Activated T-helper 1 cell treated with anti-CD3 and anti-CD28 coated beads, Interleukin-12 subunit alpha, Interleukin-12 subunit beta, Interleukin-2, Interleukin-4 antibody, amounts not matched to agents 30 ng/mL and 10 ng/mL and 1 ng/mL, durations not matched to agents 14 hours and 24 hours and 36 hours (primary cell): ENCODE measurements around the gene ITGB3. TPM values are rescaled to one million over a fixed set of nuclear protein-coding genes. Genes with fewer than 3 reads are reported as not detected.
A peak's percentile ranks its signal among the peaks of the same experiment; 100 is the strongest.

ENCODE experiments used
- DNase-seq: peaks from one replicate; pipeline ENCODE4 v3.0.0; 2021; ENCODE audit warnings: low spot score
- H3K27ac Mint-ChIP-seq: one replicate; pipeline ENCODE4 v1.8.0; 2021; ENCODE audit warnings: mild to moderate bottlenecking, mixed read lengths
- H3K27me3 Mint-ChIP-seq: one replicate; pipeline ENCODE4 v1.8.0; 2022; ENCODE audit warnings: mild to moderate bottlenecking, moderate library complexity, mixed read lengths; ENCODE audit not compliant: insufficient read depth
- H3K36me3 Mint-ChIP-seq: one replicate; pipeline ENCODE4 v1.8.0; 2021; ENCODE audit warnings: low read depth, mixed read lengths
- H3K4me1 Mint-ChIP-seq: one replicate; pipeline ENCODE4 v1.8.0; 2021; ENCODE audit warnings: low read depth, mixed read lengths
- H3K4me3 Mint-ChIP-seq: one replicate; pipeline ENCODE4 v1.8.0; 2021; ENCODE audit warnings: mild to moderate bottlenecking, moderate library complexity, mixed read lengths
- H3K9me3 Mint-ChIP-seq: one replicate; pipeline ENCODE4 v1.8.0; 2021; ENCODE audit warnings: mixed read lengths
- intact Hi-C: fragments of 100-400 bp; cut with micrococcal nuclease; formaldehyde crosslinking; loops from one replicate; pipeline ENCODE4 v1.15.1; 2024
- total RNA-seq: library from RNA; stranded (reverse); gene quantifications from 2 replicates; pipeline ENCODE4 v1.2.3, GENCODE V29; 2022

ITGB3 gene
- total RNA-seq, 1 donor from 2014 or later: not detected

GRCh38 chr17:47276444-47276843, 22.8 kb downstream of the ITGB3 start:
- H3K4me3 Mint-ChIP-seq: no peak overlapping the region
- no peak overlapping the region for H3K27ac Mint-ChIP-seq
- H3K27me3 Mint-ChIP-seq: peaks cover 22% of the 10 kb centered on the region
- intact Hi-C loops: no loop called here
- H3K4me1 Mint-ChIP-seq: peaks cover 7% of the 10 kb centered on the region
- H3K36me3 Mint-ChIP-seq: no peaks in the 10 kb centered on the region
- no peak for DNase-seq
- H3K9me3 Mint-ChIP-seq: no peaks in the 10 kb centered on the region

- DNase-seq: no peak
- Mint-ChIP-seq H3K27ac (no peak overlapping the region), H3K27me3 (peaks cover 23% of the 10 kb centered on the region), H3K36me3 (no peaks in the 10 kb centered on the region), H3K4me1 (peaks cover 7% of the 10 kb centered on the region), H3K4me3 (no peak overlapping the region), H3K9me3 (no peaks in the 10 kb centered on the region)
- intact Hi-C loops: no loop called here
Measured at GRCh38 chr17:47276868-47277267, 23.2 kb downstream of the ITGB3 start.

DNA sequence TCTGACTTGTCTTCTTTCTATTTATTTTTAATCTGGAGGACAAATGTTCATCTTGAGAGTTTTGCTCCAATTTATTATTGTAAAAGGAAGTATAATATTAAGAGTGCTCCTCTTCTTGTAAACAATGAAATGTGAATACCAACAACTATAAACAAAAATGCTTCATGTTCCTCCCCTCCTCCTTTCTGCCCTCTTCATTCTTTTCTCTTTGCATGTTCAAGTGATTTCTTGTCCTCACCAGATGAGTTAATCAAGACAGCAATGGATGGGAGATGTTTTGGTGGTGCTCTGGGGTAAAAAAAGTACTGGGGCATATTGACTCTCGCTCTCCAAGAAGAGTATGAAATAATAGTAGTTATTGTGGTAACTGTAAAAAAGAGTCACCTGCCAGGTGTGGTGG, 24.3 kb downstream of the ITGB3 start:
- intact Hi-C loops: no loop called here
- Mint-ChIP-seq H3K36me3 (no peaks in the 10 kb centered on the region), H3K4me1 (peaks cover 7% of the 10 kb centered on the region), H3K27me3 (peaks cover 28% of the 10 kb centered on the region), H3K9me3 (no peaks in the 10 kb centered on the region), H3K27ac (no peak overlapping the region), H3K4me3 (no peak overlapping the region)
- no peak for DNase-seq

GRCh38 chr17:47278561-47278960, 24.9 kb downstream of the ITGB3 start:
- peaks cover 26% of the 10 kb centered on the region for H3K27me3 Mint-ChIP-seq

DNA sequence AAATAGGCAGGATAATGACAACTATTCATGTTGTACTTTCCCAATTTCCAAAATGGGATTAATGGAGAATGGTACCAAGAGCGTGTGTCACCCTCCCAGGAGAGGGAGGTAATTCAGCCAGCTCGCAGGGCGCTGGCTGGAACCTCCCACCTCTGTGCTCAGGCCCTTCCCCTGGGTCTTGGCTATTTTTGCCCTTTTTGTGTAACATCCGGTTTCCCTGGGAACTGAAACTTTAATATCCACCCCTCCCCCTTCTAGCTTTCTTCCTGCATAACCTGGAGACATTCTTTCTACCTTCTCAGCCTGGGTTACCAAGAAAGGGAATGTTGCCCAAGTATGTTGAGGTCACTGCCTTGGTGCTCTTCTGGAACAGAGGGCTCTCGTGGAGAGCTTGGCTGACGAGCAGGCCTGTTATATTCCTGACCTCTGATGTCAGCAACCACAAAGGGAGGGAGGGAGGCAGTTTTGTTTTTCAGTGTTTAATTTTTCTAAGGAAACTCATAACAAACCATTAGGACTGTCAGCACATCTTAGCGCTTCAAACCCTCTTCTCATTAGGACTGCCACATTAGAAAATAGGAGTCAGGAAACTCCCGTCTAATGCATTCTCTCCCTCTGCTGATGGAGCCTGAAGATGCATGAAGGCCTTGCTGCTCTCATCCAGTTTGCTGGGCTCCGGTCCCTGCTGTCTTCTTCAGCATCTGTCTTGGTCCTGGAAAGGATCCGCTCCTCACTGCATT, 25.6 kb downstream of the ITGB3 start:
- peaks cover 24% of the 10 kb centered on the region for H3K27me3 Mint-ChIP-seq
- H3K27ac Mint-ChIP-seq: peak overlapping the region; percentile 32
- intact Hi-C loops: no loop called here
- H3K9me3 Mint-ChIP-seq: no peaks in the 10 kb centered on the region
- H3K4me1 Mint-ChIP-seq: peaks cover 7% of the 10 kb centered on the region
- no peak for DNase-seq
- no peaks in the 10 kb centered on the region for H3K36me3 Mint-ChIP-seq
- H3K4me3 Mint-ChIP-seq: no peak overlapping the region

More at GRCh38 chr17:47278561-47278960, 24.9 kb downstream of the ITGB3 start:
- no peak for DNase-seq
- no peaks in the 10 kb centered on the region for H3K36me3 Mint-ChIP-seq
- no peak overlapping the region for H3K4me3 Mint-ChIP-seq
- peaks cover 7% of the 10 kb centered on the region for H3K4me1 Mint-ChIP-seq
- no peak overlapping the region for H3K27ac Mint-ChIP-seq
- intact Hi-C loops: no loop called here
- no peaks in the 10 kb centered on the region for H3K9me3 Mint-ChIP-seq

GRCh38 chr17:47280072-47280811, 26.6 kb downstream of the ITGB3 start:
- H3K36me3 Mint-ChIP-seq: no peaks in the 10 kb centered on the region
- no peak overlapping the region for H3K27ac Mint-ChIP-seq
- H3K27me3 Mint-ChIP-seq: peaks cover 20% of the 10 kb centered on the region
- no peak overlapping the region for H3K4me3 Mint-ChIP-seq
- intact Hi-C loops: no loop called here
- no peaks in the 10 kb centered on the region for H3K9me3 Mint-ChIP-seq
- DNase-seq: no peak
- H3K4me1 Mint-ChIP-seq: peaks cover 7% of the 10 kb centered on the region

DNA sequence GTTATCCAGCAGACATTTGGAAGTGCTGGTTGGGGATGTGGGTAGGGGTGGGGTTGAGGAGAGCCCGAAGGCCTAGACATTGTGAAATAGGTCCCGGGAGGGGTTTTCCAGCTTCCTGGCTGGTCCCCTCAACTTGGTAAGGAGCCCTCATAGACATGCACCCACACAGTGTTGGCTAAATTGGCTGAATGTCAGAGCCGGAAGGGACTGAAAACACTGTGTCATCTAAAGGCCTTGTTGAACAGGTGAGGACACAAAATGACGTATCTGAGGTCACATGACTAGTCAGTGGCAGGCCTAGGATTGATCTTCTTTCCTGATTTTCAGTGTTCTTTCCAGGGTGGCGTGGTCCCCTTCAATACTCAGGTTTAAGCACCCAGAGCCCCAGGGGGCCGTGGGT, 27.6 kb downstream of the ITGB3 start:
- Mint-ChIP-seq H3K27me3 (peaks cover 19% of the 10 kb centered on the region), H3K9me3 (no peaks in the 10 kb centered on the region), H3K27ac (no peak overlapping the region), H3K4me1 (peaks cover 8% of the 10 kb centered on the region), H3K4me3 (no peak overlapping the region), H3K36me3 (no peaks in the 10 kb centered on the region)
- no peak for DNase-seq
- intact Hi-C loops: no loop called here

DNA sequence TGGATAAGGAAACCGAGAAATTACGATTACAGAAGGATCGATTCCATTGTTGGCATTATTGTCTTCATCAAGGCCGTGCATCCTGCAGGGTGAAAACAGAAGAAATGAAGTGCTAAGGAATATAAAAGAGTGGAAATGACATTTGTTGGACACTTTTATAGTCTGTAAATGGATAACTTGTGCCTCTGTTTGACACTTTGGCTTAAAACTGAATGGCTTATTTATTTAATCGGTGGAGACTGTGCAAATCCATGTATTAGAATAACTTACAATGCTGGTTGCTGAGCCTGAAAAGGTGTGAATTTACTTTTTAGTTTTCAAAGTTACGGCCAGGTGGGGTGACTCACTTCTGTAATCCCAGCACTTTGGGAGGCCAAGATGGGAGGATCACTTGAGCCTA, 31.4 kb downstream of the ITGB3 start:
- no peak for DNase-seq
- no peak overlapping the region for H3K4me3 Mint-ChIP-seq
- H3K4me1 Mint-ChIP-seq: peaks cover 7% of the 10 kb centered on the region
- H3K36me3 Mint-ChIP-seq: no peaks in the 10 kb centered on the region
- no peak overlapping the region for H3K27ac Mint-ChIP-seq
- peaks cover 11% of the 10 kb centered on the region for H3K27me3 Mint-ChIP-seq
- H3K9me3 Mint-ChIP-seq: no peaks in the 10 kb centered on the region
- intact Hi-C loops: no loop called here

GRCh38 chr17:47286198-47286914, 32.7 kb downstream of the ITGB3 start:
- intact Hi-C loops: no loop called here
- peaks cover 7% of the 10 kb centered on the region for H3K4me1 Mint-ChIP-seq
- H3K36me3 Mint-ChIP-seq: no peaks in the 10 kb centered on the region
- H3K9me3 Mint-ChIP-seq: no peaks in the 10 kb centered on the region
- no peak overlapping the region for H3K4me3 Mint-ChIP-seq
- no peak overlapping the region for H3K27ac Mint-ChIP-seq
- no peak for DNase-seq
- peaks cover 14% of the 10 kb centered on the region for H3K27me3 Mint-ChIP-seq

DNA sequence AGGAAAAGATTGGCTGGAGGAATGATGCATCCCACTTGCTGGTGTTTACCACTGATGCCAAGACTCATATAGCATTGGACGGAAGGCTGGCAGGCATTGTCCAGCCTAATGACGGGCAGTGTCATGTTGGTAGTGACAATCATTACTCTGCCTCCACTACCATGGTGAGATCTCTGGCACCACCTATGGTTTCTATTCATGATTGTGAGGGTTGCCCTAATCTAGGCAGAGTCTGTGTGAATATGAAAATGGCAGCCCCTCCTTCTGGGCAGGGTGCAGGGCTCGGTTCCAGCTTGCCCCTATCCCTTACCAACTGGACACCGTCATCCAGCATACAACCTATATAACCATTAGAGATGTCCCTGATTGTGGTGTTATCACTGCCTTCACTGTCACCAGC, 33.4 kb downstream of the ITGB3 start:
- Mint-ChIP-seq H3K27me3 (peaks cover 12% of the 10 kb centered on the region), H3K36me3 (no peaks in the 10 kb centered on the region), H3K27ac (no peak overlapping the region)

GRCh38 chr17:47287639-47288038, 34.0 kb downstream of the ITGB3 start:
- Mint-ChIP-seq H3K27me3 (peaks cover 8% of the 10 kb centered on the region), H3K36me3 (no peaks in the 10 kb centered on the region), H3K9me3 (no peaks in the 10 kb centered on the region), H3K4me1 (peaks cover 7% of the 10 kb centered on the region), H3K27ac (no peak overlapping the region), H3K4me3 (no peak overlapping the region)
- intact Hi-C loops: no loop called here
- DNase-seq: no peak

More for the DNA sequence above, 33.4 kb downstream of the ITGB3 start:
- Mint-ChIP-seq H3K4me3 (no peak overlapping the region), H3K4me1 (peaks cover 7% of the 10 kb centered on the region), H3K9me3 (no peaks in the 10 kb centered on the region)
- no peak for DNase-seq
- intact Hi-C loops: no loop called here

GRCh38 chr17:47288531-47289116, 35.0 kb downstream of the ITGB3 start:
- no peaks in the 10 kb centered on the region for H3K9me3 Mint-ChIP-seq
- H3K4me3 Mint-ChIP-seq: no peak overlapping the region
- H3K4me1 Mint-ChIP-seq: peaks cover 7% of the 10 kb centered on the region
- H3K27ac Mint-ChIP-seq: no peak overlapping the region
- intact Hi-C loops: no loop called here
- H3K27me3 Mint-ChIP-seq: peaks cover 8% of the 10 kb centered on the region
- no peak for DNase-seq
- no peaks in the 10 kb centered on the region for H3K36me3 Mint-ChIP-seq

DNA sequence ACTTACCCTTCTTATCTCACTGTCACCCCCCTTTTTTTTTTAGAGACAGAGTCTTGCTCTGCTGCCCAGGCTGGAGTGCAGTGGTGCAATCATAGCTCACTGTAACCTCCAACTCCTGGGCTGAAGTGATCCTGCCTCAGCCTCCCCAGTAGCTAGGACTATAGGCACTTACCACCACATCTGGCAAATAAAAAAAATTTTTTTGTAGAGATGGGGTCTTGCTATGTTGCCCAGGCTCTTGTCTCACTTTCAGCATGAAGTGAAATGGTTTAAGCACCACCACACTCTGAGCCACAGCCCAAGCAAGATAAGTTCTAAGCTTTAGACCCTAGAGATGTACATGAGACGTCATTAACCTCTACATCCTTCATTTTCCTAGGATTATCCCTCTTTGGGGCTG, 35.7 kb downstream of the ITGB3 start:
- H3K36me3 Mint-ChIP-seq: no peaks in the 10 kb centered on the region

More for the DNA sequence above, 35.7 kb downstream of the ITGB3 start:
- H3K4me1 Mint-ChIP-seq: peaks cover 7% of the 10 kb centered on the region
- no peak for DNase-seq
- no peaks in the 10 kb centered on the region for H3K9me3 Mint-ChIP-seq
- intact Hi-C loops: no loop called here
- H3K27ac Mint-ChIP-seq: no peak overlapping the region
- H3K27me3 Mint-ChIP-seq: peaks cover 3% of the 10 kb centered on the region
- no peak overlapping the region for H3K4me3 Mint-ChIP-seq
